HG03469 (cell line): Measurements from ENCODE around the gene KDM2B.
A peak's percentile ranks its signal among the peaks of the same experiment; 100 is the strongest.

Experiments used
- ATAC-seq: cut with Tn5 transposase; IDR thresholded peaks from one replicate; pipeline ENCODE4 v1.9.1; 2021; ENCODE audit warnings: mild to moderate bottlenecking, moderate library complexity, moderate number of reproducible peaks; ENCODE audit not compliant: unreplicated experiment

Gene KDM2B

DNA sequence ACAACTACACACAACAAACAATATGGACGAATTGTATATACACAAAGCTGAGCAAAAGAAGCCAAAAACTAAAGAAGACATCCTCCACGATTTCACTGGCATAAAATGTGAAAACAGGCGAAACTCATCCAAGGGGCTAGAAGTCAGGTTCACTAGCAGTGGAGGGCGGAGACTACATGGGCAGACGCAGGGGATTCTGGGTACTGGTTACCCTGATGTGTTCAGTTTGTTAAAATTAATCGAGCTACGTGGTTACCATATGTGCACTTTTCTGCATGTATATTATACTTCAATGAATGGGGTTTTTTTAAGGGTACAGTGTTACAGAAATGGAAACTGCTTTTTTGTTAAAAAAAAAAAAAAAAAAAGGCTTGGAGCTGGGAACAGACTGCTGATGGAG lies 12.3 kb downstream of the KDM2B start:
- ATAC-seq: no peak

DNA sequence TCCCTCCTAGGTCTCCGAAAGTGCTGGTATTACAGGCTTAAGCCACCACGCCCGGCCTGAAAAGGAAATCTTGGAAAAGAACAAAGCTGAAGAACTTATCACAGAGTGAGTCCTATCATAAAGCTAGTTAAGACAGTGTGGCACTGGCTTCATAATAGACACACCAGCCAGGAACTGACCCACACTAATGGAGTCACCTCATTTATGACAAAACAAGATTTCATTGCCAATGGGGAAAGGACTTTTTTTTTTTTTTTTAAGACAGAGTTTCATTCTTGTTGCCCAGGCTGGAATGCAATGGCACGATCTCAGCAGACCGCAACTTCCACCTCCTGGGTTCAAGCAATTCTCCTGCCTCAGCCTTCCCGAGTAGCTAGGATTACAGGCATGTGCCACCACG lies 15.7 kb downstream of the KDM2B start:
- ATAC-seq: no peak

DNA sequence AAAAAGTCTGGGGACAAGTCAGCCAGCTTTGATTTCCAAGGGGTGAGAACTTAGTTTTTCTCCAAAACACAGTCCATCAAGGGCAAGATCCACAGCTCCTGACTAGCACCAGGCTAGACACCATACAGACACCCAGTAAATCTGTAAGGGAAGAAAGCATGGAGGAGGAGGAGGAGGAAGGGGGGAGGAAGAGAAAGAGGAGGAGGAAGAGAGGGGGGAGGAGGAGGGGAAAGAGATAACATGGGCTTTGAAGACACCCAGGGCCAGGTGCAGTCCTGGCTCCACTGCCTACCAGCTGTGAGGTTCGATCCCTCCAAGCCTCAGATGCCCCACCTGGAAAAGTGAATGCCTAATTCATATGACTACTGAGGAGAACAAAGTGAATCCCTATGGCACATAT lies 18.3 kb downstream of the KDM2B start:
- ATAC-seq: no peak

DNA sequence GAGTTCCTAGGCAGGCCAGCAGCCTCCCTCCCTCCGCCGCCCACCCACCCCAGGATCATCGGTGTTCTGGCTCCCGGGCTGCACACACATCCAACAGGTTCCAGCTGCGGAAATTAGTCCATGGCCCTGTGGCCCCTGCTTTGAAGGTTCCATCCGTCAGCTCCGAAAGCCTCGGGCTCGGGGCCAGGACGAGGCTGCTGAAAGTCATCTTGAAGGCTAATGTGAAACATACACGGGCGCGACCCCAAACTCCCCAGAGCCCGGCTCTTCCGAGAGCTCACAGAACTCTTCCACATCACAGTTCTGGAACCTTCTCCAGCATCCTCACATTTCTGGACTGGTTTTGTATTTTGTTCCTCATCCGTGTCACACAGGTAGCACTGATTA lies 19.8 kb downstream of the KDM2B start:
- ATAC-seq: no peak

DNA sequence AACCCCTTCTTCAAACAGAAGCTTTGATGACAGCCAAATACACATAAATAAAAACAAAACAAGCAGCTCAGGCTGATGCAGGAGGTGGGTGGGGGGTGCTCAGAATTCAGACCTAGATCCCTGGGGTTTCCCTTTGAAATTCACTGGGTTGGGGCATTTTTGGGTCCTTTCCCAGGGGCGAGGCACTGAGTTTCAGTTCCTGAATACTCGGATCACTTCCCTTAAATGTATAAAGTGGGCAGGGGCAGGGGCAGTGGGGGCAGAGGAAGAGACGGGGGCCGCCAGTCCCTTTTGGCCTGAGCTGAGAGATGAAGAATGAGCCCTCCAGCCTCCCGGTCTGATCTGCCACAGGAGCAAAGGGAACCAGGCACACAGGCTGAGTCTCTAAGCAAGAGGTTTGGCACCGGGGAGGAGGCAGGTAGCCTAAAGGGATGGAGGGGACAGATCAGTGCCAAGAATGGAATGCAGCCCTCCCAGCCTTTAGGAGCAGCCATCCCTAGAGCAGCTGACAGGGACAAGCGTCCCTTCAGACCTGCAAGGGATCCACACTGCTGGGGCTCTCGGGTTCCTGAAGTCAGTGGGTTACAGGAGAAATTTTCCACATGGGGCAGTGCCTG lies 20.3 kb downstream of the KDM2B start:
- no peak for ATAC-seq

DNA sequence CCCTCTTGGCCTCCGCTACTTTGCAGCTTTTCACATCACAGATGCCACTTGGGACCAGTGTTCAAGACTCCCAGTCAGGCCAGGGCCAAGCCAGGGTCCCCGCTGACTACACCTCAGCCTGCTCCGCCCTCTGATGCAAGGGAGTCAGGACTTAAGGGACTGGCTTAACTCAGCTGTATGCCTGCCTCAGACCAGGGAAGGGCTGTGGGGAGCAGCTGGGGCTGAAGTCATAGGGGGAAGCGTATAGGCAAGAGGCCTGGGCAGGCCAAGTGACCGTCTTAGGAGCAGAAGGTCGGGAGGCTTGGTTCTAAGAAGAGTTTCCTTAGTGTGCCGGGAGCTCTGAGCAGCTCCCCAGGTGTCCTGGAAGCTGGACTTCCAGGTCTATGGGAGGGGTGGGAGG lies 21.9 kb downstream of the KDM2B start:
- ATAC-seq: no peak

DNA sequence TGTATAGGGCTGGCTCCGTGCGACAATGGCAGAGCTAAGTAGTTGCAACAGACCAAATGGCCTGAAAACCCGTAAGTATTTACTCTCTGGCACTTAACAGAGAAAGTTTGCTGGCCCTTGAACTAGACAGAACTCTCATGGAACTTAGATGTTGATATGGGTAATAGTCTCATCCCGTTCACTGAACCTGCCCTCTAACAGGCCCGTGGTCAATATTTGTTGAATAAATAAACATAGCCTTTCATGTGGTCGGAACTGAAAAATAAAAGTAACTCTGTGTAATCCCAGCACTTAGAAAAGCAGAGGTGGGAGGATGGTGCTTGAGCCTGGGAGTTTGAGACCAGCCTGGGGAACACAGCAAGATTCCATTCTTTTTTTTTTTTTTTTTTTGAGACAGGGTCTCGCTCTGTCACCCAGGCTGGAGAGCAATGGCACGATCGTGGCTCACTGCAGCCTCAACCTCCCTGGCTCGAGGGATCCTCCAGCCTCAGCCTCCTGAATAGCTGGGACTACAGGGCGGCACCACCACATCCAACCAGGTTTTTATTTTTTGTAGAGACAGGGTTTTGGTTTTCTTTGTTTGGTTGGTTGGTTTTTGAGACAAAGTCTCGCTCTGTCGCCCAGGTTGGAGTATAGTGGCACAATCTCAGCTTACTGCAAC lies 29.7 kb downstream of the KDM2B start:
- no peak for ATAC-seq

DNA sequence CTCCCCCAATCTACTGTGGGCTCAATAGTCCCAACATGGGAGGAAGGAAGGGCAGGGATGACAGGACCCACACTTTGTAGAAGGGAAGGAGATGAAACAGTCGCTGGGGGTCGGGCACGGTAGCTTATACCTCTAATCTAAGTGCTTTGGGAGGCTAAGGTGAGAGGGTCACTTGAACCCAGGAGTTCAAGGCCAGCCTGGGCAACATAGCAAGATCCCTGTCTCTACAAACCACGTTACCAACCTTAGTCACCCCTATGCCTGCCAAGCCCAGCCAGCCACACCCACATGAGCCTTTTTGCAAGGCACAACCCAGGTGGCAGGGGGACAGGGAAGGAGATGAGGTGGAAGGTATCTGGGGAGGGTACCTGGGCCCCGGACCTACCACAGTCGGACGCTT lies 31.7 kb downstream of the KDM2B start:
- no peak for ATAC-seq

DNA sequence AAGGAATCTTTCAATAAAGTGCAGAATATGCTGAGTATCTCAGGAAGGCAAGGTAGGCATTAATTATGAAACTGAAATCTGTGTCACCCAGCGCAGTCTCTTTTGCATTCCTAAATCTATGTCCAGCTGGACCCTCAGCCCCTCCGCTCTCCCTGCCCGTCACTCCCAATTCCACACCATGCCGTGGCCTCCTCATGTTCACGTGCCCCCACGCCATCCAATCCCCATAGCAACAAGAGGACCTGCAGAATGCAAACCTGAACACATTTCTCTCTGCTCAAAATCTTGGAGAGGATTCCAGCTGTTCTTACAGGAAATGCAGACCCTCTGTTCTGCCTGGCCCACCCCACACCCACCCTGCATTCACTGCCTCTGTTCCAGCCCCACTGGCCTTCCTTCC lies 35.3 kb downstream of the KDM2B start:
- no peak for ATAC-seq

DNA sequence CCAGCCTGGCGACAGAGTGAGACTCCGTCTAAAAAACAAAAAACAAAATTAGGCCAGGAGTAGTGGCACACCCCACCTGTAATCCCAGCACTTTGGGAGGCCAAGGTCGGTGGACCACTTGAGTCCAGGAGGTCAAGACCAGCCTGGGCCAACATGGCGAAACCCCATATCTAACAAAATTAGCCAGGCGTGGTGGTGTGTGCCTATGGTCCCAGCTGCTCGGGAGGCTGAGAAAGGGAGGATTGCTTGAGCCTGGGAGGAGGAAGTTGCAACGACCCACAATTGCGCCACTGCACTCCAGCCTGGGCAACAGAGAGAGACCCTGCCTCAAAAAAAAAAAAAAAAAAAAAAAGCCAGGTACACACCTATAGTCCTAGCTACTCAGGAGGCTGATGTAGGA lies 37.0 kb downstream of the KDM2B start:
- no peak for ATAC-seq

DNA sequence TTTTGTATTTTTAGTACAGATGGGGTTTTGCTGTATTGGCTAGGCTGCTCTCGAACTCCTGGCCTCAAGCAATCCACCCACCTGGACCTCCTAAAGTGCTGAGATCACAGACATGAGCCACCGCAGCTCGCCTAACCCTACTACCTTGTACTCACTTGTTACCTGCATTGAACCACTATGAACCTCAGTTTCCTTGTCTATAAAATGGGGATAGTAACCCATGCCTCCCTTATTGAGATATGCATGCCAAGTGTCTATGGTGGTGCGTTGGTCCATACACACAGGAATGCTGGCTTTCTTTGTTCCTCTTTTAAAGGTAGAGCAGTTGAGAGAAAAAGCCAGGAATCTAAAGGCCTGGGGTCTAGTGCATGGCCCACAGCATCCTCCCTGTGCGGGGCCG lies 40.9 kb downstream of the KDM2B start:
- ATAC-seq: no peak

DNA sequence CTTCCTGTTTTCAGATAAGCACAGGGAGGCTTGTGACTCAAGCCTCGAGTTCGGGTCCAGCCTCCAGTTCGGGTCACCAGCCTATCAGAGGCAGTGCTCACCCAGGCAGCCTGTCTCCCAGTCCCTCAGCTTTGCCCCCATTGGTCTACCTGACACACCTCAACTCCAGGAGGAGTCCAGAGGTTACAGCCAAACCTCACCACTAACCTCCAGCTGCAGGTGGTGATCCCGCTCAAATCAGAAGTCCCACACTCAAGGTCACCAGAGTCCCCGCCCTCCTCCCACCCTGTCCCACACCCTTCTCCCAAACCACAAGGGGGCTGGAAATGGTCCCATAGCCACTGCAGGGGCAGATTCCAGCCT lies 42.1 kb downstream of the KDM2B start:
- no peak for ATAC-seq

DNA sequence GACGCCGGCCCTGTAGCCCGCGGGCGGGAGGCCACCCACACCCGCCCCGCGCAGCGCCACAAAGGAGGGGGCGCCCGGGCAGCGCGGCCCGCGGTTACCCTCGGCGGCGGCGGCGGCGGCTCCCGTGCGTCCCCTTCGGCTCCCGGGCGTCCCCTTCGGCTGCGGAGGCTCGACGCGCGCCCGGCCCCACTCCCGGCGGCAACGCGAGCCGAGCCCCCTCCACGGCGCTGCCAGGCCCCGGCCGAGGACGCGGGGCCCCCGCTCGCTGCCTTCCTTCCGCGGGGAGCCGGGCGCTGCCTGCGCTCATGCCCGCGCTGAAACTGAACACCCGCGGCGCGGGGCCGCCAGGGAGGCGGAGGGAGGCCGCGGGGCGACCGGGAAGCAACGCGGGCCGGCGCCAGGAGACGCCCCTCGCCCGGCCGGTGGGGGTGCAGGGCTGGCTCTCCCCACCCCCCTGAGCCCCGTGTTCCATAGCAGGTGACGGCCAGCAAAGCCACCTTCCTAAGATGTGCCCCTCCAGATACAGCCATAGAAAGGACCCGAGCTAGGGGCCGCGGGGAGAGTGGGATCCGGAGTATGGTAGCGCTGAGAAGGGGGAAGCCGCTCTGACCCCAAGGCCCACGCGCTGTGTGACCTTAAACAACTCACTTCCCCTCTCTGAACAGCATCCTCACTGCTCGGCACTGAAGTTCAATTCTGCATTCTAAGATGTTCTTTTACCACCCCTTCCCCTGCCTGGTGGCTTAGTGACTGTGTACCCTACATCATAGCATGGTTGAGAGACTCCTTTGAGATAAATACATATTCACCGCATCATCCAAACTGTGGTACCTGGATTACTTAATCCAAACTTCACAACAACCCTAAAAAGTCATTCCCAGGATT lies 42.8 kb downstream of the KDM2B start:
- peak; percentile 8 for ATAC-seq

DNA sequence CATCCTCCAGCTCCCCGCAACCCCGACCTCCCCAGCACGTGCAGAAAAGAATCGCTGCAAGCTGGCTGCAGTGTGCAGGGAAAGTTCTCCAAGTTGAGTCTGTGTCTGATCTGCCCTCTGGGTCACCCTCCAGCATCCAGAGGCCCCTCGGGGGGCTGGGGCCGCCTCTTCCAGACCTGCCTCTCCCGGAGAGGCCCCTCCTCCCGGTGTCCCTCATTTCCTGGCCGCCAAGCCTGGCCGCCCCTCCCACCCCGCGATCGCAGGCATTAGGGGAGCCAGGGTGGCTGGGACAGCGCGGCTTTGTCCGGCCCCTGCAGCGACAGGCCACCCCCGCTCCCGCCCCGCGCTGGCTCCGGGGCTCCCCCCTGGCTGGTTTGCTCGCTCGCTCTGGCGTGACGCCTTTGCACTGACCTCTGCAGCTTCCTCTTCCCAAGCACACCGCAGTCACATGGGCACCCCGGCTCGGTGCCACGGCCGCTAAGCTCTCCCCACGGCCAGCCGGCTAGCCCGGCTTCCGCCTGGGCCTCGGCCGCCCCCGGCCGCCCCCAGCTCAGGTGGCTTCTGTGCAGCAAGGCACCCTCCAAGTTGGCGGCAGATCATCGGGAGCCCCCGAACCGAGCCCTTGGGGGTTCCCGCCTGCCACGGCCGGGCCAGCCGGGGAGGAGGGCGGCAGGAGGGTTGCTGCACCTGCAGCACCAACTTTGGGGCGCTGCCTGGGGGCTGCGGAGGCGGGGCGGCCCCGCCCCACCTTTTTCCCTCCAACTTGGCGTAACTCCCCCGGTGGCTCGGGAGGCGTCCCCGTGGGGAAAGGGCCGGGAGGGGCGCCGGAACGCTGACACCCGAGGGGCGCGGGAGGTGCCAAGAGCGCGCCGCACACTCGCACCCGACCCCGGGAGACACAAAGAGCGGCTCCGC lies 43.7 kb downstream of the KDM2B start:
- ATAC-seq: peak; percentile 49

DNA sequence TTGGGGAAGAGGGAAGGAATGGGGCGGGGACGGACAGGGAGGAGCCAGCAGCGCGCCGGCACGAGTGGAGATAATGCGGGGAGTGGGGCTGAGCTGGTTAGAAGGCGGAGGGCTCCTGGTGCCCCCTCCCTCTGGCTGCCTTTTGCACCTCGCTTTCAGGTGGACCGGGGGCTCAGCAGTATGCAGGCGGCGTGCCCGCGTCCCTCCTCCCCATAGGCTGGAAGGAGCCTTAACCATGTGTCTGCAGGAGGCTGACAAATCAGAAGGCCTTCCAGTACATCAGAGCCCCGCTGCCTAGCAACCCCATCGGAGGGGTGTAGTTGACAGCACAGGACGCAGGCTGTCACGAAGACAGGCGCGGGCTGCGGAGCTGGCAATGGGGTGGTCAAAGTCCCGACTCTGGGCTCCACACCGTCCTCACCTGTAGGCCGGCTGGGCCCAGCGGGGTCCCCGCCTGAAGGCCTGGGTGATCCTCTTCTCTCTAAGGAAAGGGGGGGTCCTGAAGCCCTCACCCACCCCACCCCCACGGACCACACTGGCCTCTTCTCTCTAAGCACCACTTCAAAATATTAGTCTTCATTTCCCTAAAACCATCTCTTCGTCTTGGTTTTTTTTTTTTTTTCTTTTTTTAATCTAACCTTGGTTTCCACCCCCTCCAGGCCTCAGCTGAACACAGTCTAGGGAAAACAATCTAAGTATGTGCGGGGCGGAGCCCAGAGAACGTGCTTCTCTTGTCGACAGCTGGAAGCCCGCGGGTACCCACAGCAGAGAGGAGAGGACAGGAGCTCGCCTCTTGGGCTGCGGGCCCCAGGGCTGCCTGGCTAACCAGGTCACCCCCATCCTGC lies 44.5 kb downstream of the KDM2B start:
- ATAC-seq: peak; percentile 34

DNA sequence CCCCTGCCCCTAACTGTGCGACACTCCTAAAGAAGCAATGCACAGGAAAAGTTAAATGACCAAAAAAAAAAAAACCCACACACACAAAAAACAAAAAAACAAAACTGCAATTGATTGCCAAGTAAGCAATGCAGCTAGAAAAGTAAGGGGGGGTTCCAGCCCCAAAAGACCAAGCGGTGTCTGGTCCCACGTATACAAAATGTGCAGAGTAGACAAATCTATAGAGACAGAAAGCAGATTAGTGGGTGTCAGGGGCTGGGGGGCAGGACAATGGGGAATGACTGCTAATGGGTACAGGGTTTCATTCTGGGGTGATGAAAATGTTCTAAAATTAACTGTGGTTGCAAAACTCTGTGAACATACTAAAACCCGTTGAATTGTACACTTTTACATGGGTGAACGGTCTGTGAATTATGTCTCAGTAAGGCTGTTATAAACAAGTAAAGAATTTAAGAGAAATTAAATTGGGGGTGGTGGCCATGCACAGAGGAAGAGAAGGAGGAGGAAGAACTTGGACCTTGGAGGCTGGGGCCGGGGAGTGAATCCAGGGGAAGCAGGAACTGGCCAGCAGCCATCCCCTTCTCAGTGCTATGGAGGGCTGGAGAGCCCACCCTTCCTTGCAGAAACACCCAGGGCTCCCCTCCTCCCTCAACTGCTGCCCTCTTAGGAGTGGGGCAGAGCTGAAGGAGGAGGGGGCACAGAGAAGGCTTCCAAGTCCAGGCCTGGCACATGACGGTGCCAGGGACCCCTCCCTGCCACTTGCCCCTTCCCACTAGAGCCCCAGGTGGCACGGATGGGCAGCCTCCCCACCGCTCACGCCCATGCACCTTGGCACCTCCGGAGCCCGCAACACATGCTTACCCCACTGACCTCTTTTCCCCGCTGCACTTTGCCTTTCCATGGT lies 45.4 kb downstream of the KDM2B start:
- no peak for ATAC-seq

DNA sequence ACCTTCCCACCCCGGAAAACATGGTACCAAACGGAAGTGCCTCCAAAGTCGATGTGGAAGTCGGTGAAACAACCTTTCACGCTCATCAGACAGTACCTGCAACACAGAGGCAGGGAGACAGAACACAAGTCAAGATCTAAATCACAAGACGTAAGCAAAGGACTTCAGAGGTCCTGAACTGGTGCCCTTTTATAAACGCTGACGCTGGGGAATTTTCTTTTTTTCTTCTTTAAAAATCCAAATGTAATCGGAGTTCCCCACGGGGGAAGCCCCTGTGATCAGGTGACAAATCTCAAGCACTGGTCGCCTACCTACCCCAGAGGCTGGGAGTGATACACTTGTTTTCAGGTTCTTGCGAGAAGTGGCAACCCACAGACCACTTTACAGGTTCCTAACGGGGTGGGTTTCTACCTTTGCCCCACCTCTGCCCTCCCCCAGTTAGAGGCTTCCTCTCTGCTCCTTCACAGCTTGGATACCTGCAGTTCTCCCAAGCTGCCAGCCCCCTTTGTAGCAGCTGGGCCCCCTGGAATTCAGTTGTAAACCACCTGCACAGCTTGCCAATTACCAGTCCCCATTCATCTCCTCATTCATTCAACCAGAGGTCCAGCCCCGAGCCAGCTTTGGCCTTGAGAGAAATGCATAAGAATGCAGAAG lies 46.2 kb downstream of the KDM2B start:
- ATAC-seq: no peak

DNA sequence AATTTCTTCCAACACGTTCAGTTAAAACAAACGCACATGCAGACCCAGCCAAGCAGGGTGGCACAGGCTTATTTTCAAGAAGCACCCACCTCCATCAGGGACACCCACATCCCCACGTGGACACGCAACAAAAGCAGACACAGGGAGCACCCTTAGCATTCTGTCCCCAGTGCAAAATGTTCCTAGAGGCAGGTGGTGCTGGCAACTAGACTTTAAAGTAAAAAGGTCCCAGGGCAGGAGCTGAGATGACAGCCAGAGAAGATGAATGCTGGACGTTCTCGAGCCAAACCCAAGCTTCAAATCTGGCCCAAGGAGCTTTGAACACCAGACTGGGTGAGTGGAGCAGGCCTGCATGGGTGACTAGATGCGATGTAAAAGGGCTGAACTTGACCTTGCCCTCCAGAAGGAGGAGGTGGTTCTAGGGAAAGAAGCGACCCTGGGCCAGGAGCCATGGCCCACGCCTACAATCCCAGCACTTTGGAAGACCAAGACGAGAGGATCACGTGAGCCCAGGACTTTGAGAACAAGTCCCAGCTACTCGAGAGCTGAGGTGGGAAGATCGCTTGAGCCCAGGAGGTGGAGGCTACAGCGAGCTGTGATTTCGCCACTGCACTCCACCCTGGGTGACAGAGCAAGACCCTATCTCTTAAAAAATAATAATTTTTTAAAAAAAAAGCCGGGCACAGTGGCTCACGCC lies 47.3 kb downstream of the KDM2B start:
- ATAC-seq: no peak
